ENCODE measurements around the gene IFT80. TPM values are rescaled to one million over a fixed set of nuclear protein-coding genes. Genes with fewer than 3 reads are reported as not detected.

The IFT80 gene
- total RNA-seq, 1 experiment from 2014 or later: 59.4 TPM

GRCh38 chr3:160374472-160374871 lies 24.6 kb downstream of the IFT80 start:
- Histone ChIP-seq H3K9me2 (ENCODE audit: insufficient read depth) (no peaks in the 10 kb centered on the region), H3F3A (ENCODE audit: insufficient read depth, low read depth) (no peaks in the 10 kb centered on the region), H3K4me2 (no peak overlapping the region), H3K36me3 (ENCODE audit: low read depth) (peaks cover 9% of the 10 kb centered on the region), H4K20me1 (ENCODE audit: insufficient read depth) (no peaks in the 10 kb centered on the region), H2AFZ (no peak overlapping the region), H3K27me3 (ENCODE audit: insufficient read depth, low read depth) (no peaks in the 10 kb centered on the region), H3K4me3 (no peak overlapping the region), H3K27ac (no peak overlapping the region), H3K4me1 (replicated peaks; ENCODE audit: insufficient read depth) (no peaks in the 10 kb centered on the region), H3K79me2 (ENCODE audit: low read depth) (no peaks in the 10 kb centered on the region), H3K9me3 (ENCODE audit: insufficient read depth, low read depth) (peaks cover 4% of the 10 kb centered on the region; the same call in 1 of the 2 replicates)
- POLR2A ChIA-PET (ENCODE audit: unreplicated experiment): no interaction called here
- BruUV-seq (replicated peaks): no TSS peak
- intact Hi-C loops (cut with micrococcal nuclease; ENCODE audit: unreplicated experiment): no loop called here
- DNase-seq: no peak
- CTCF ChIA-PET: no interaction called here
- TF ChIP-seq CTCF (conservative IDR thresholded peaks at IDR 0.05) (no peak), EZH2 (IDR thresholded peaks at IDR 0.05; ENCODE audit: low read depth) (no peak)

- TF ChIP-seq CTCF (conservative IDR thresholded peaks at IDR 0.05) (no peak), EZH2 (IDR thresholded peaks at IDR 0.05; ENCODE audit: low read depth) (no peak)
- POLR2A ChIA-PET (ENCODE audit: unreplicated experiment): no interaction called here
- peaks cover 4% of the 10 kb centered on the region; the same call in 1 of the 2 replicates for H3K9me3 ChIP-seq (ENCODE audit: insufficient read depth, low read depth)
- DNase-seq: no peak
- H3K79me2 ChIP-seq (ENCODE audit: low read depth): no peaks in the 10 kb centered on the region
- intact Hi-C loops (cut with micrococcal nuclease; ENCODE audit: unreplicated experiment): no loop called here
- H2AFZ ChIP-seq: no peak overlapping the region
- no peaks in the 10 kb centered on the region for H4K20me1 ChIP-seq (ENCODE audit: insufficient read depth)
- H3K27me3 ChIP-seq (ENCODE audit: insufficient read depth, low read depth): no peaks in the 10 kb centered on the region
- no peak overlapping the region for H3K4me2 ChIP-seq
- CTCF ChIA-PET: no interaction called here
- no peak overlapping the region for H3K4me3 ChIP-seq
- H3F3A ChIP-seq (ENCODE audit: insufficient read depth, low read depth): no peaks in the 10 kb centered on the region
- BruUV-seq (replicated peaks): no TSS peak
- H3K4me1 ChIP-seq (replicated peaks; ENCODE audit: insufficient read depth): no peaks in the 10 kb centered on the region
- peaks cover 9% of the 10 kb centered on the region for H3K36me3 ChIP-seq (ENCODE audit: low read depth)
- H3K9me2 ChIP-seq (ENCODE audit: insufficient read depth): no peaks in the 10 kb centered on the region
- no peak overlapping the region for H3K27ac ChIP-seq
Measured at GRCh38 chr3:160373655-160374054, 25.4 kb downstream of the IFT80 start.

- Histone ChIP-seq H3K4me3 (no peak overlapping the region), H3K79me2 (ENCODE audit: low read depth) (no peaks in the 10 kb centered on the region), H2AFZ (no peak overlapping the region), H3K4me1 (replicated peaks; ENCODE audit: insufficient read depth) (no peaks in the 10 kb centered on the region), H3K4me2 (no peak overlapping the region), H3K9me2 (ENCODE audit: insufficient read depth) (no peaks in the 10 kb centered on the region), H3K36me3 (ENCODE audit: low read depth) (peaks cover 9% of the 10 kb centered on the region), H4K20me1 (ENCODE audit: insufficient read depth) (no peaks in the 10 kb centered on the region), H3K9me3 (ENCODE audit: insufficient read depth, low read depth) (peaks cover 4% of the 10 kb centered on the region; the same call in 1 of the 2 replicates), H3K27me3 (ENCODE audit: insufficient read depth, low read depth) (no peaks in the 10 kb centered on the region), H3K27ac (no peak overlapping the region), H3F3A (ENCODE audit: insufficient read depth, low read depth) (no peaks in the 10 kb centered on the region)
- intact Hi-C loops (cut with micrococcal nuclease; ENCODE audit: unreplicated experiment): no loop called here
- CTCF ChIA-PET: no interaction called here
- TF ChIP-seq EZH2 (IDR thresholded peaks at IDR 0.05; ENCODE audit: low read depth) (no peak), CTCF (conservative IDR thresholded peaks at IDR 0.05) (no peak)
- POLR2A ChIA-PET (ENCODE audit: unreplicated experiment): interaction anchor here (0.7 kb wide), 1 partner anchor 27 kb away, joined by 3 read pairs; no protein-coding TSS in a partner anchor
- no TSS peak for BruUV-seq (replicated peaks)
- DNase-seq: no peak
Measured at GRCh38 chr3:160372780-160373179, 26.2 kb downstream of the IFT80 start.

Data from PC-9 (cell line).